Esophagus squamous epithelium (tissue), 5 donors: Measurements from ENCODE around the gene CADM2. TPM values are rescaled to one million over a fixed set of nuclear protein-coding genes. Genes with fewer than 3 reads are reported as not detected.

Experiments used
- DNase-seq: peaks from one replicate; lab custom pipeline; 2025; lab: John Stamatoyannopoulos, UW
- H3K27ac ChIP-seq, 4 donors: fragments of 200-600 bp; sonication (generic); one replicate each; pipeline ENCODE4 v1.5.1; 2016 to 2019; ENCODE audit warnings: mild to moderate bottlenecking in 1 of 4
- H3K27me3 ChIP-seq, 4 donors: fragments of 200-600 bp; sonication (generic); 1 replicate in 3 of 4; 2 replicates in 1 of 4; pipeline versions ENCODE4 v1.5.1 to v1.6.0; 2017 to 2021; ENCODE audit warnings: antibody characterized with exemption in 1 of 4
- H3K36me3 ChIP-seq, 3 donors: fragments of 200-600 bp; sonication (generic); one replicate each; pipeline ENCODE4 v1.5.1; 2016 to 2019
- H3K4me1 ChIP-seq, 3 donors: fragments of 200-600 bp; sonication (generic); one replicate each; pipeline ENCODE4 v1.5.1; 2017 to 2019
- H3K4me3 ChIP-seq, 4 donors: fragments of 200-600 bp; sonication (generic); 1 replicate in 3 of 4; 2 replicates in 1 of 4; pipeline ENCODE4 v1.5.1; 2016 to 2019; ENCODE audit warnings: mild to moderate bottlenecking in 2 of 4, moderate library complexity in 1 of 4
- H3K9me3 ChIP-seq, 3 donors: fragments of 200-600 bp; sonication (generic); one replicate each; pipeline ENCODE4 v1.5.1; 2016 to 2019
- POLR2A ChIP-seq, 4 donors: fragments of 450-650 bp; IDR thresholded peaks; one replicate each; pipeline ENCODE4 v1.6.1; 2017; ENCODE audit warnings: antibody characterized with exemption in 4 of 4, mild to moderate bottlenecking in 4 of 4, moderate library complexity in 3 of 4
- WGBS, 2 donors: methylation state at CpG; one replicate each; pipeline ENCODE4 v1.1.5; 2018; 5-methylcytosine and 5-hydroxymethylcytosine counted together
- intact Hi-C: fragments of 100-400 bp; cut with DNase I; formaldehyde crosslinking; loops from one replicate; pipeline ENCODE4 v1.15.0; 2022
- total RNA-seq, 4 donors: library from RNA; depleted of rRNA; stranded (reverse); fragments of >200 nt; gene quantifications; one replicate each; pipeline ENCODE4 v1.1.0, GENCODE V29; 2016
- TF ChIP-seq, protein P1 (sequence below), 6 experiments: fragments of 450-650 bp in 4 of 6; fragments of 200-600 bp in 2 of 6; sonication (generic) in 2 of 6; IDR thresholded peaks; one replicate each; pipeline ENCODE4 v1.5.1; 2016 to 2019; ENCODE audit warnings: antibody characterized with exemption in 6 of 6, mild to moderate bottlenecking in 4 of 6, moderate library complexity in 4 of 6
- donor health status: DM: yes; HTN: yes; CAD: no.

Gene CADM2
- total RNA-seq, 4 donors from 2014 or later = 0.08 to 0.76 (median 0.34) TPM

DNA sequence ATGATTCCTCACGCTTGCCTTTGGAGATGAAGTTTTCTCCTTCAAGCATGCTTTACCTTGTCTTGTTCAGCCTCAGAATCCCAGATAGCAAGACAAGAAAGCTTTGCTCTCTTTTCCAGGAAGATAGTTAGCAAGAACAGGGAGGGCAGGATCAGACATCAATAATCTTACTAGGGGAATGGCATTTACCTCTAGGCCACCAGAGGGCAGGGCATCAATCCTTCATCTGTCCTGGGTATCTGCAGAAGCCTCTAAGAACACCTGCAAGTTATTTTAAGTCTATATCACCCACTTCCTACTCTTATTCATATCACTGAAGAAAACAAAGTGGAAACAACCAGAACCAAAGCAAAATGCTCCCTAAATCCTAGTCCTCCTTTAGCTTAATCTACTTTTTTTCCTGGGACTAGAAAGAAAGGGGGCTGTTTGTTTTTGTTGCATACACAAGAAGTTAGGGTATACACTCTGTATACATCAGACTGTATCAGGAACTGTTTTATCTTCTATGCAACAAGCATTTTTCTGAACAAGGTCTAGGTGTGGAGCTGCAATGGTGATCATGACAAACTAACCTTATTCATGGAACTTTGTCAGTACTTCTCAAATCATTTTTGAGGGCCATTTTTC is 862.5 kb downstream of the CADM2 start:
- no peaks in the 10 kb centered on the region for H3K9me3 ChIP-seq
- no peak for TF ChIP-seq POLR2A (IDR thresholded peaks at IDR 0.05)
- TF ChIP-seq, protein P1, sequence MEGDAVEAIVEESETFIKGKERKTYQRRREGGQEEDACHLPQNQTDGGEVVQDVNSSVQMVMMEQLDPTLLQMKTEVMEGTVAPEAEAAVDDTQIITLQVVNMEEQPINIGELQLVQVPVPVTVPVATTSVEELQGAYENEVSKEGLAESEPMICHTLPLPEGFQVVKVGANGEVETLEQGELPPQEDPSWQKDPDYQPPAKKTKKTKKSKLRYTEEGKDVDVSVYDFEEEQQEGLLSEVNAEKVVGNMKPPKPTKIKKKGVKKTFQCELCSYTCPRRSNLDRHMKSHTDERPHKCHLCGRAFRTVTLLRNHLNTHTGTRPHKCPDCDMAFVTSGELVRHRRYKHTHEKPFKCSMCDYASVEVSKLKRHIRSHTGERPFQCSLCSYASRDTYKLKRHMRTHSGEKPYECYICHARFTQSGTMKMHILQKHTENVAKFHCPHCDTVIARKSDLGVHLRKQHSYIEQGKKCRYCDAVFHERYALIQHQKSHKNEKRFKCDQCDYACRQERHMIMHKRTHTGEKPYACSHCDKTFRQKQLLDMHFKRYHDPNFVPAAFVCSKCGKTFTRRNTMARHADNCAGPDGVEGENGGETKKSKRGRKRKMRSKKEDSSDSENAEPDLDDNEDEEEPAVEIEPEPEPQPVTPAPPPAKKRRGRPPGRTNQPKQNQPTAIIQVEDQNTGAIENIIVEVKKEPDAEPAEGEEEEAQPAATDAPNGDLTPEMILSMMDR (IDR thresholded peaks at IDR 0.05) = peak in 1 of 6 experiments; percentile 11
- H3K4me1 ChIP-seq = no peaks in the 10 kb centered on the region
- H3K27me3 ChIP-seq = no peaks in the 10 kb centered on the region
- H3K36me3 ChIP-seq = no peaks in the 10 kb centered on the region
- no peak for DNase-seq
- intact Hi-C loops = no loop called here
- WGBS, 2 donors = 44 to 52% methylated on average over 1 of the region's 1 CpG
- H3K27ac ChIP-seq = no peak overlapping the region
- H3K4me3 ChIP-seq = no peak overlapping the region

DNA sequence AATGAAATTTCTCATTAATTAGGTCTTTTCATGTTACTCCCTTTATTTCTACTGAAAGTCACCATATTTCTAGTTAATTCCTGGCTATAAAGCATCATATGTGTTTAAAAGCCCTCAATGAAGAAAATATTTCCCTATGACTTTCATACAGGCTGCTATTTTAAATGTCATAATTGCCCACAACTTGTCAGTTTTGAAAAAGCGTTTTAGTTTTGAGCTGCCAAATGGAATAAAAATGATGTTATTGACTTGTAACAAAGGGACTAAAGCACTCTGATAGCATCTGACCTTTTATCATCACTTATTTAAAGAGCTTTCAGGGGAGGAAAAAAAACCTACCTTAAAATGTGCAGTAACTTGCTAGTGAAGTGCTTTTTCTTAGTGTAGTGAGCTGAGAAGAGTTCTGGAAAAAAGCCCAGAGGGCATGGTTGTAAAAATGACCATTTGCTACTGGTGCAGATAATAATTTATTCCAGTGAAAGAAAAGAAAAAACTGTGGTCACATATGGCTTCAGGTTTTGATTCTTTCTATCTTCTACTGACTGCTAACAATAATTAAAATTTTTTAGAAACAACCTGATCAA is 877.2 kb downstream of the CADM2 start:
- H3K27me3 ChIP-seq = no peaks in the 10 kb centered on the region
- intact Hi-C loops = no loop called here
- H3K9me3 ChIP-seq = no peaks in the 10 kb centered on the region
- WGBS, 2 donors = 36 to 57% methylated on average over 1 of the region's 1 CpG
- no peak overlapping the region for H3K27ac ChIP-seq
- H3K36me3 ChIP-seq = no peaks in the 10 kb centered on the region
- TF ChIP-seq, protein P1 (IDR thresholded peaks at IDR 0.05) = no peak
- no peak for TF ChIP-seq POLR2A (IDR thresholded peaks at IDR 0.05)
- H3K4me3 ChIP-seq = no peak overlapping the region
- no peaks in the 10 kb centered on the region for H3K4me1 ChIP-seq
- DNase-seq = no peak

DNA sequence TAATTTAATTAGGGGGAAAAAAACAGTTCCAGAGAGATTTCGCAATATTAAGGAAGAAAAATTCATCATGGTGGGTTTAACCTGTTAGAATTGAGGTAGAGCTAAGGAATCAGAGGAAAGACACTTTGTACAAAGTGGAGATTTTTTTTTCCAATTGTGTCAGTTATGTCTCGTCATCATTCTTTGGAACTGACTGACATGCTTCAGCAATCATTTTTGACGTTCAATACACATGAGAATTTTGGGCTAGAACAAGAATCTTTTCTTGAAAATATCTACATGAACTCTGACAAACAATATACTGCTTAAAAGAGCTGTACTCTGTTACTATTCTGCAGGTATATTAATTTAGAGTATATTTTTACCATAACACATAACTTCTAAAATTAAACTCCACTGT is 878.6 kb downstream of the CADM2 start:
- no peak for TF ChIP-seq POLR2A (IDR thresholded peaks at IDR 0.05)
- TF ChIP-seq, protein P1 (IDR thresholded peaks at IDR 0.05) = no peak
- H3K9me3 ChIP-seq = no peaks in the 10 kb centered on the region
- no peaks in the 10 kb centered on the region for H3K4me1 ChIP-seq
- 64 to 66% methylated on average over 3 of the region's 3 CpGs for WGBS, 2 donors
- H3K36me3 ChIP-seq = no peaks in the 10 kb centered on the region
- intact Hi-C loops = no loop called here
- no peaks in the 10 kb centered on the region for H3K27me3 ChIP-seq
- no peak overlapping the region for H3K27ac ChIP-seq
- no peak overlapping the region for H3K4me3 ChIP-seq
- no peak for DNase-seq

DNA sequence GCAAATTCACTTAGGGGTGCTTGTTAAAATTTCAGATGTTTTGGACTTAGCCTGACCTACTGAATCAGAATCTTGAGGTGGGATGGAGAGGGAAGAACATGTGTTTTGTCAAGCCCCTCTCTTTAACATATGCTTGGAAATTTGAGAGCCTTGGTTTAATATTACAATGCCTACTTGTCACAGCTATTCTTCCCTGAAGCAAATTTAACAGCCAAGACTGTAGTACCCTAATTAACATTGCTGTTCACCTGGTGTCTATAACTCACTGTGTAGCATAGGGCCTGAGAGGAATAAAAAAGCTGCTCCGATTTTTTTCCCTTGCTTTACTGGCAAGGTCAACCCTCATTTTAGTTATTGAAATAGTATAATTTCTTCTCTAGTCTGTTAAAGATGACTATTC is 880.1 kb downstream of the CADM2 start:
- no peak overlapping the region for H3K4me3 ChIP-seq
- H3K9me3 ChIP-seq = no peaks in the 10 kb centered on the region
- WGBS, 2 donors = 68 to 86% methylated on average over 1 of the region's 1 CpG
- H3K27ac ChIP-seq = no peak overlapping the region
- H3K36me3 ChIP-seq = no peaks in the 10 kb centered on the region
- DNase-seq = no peak
- intact Hi-C loops = no loop called here
- H3K27me3 ChIP-seq = no peaks in the 10 kb centered on the region
- no peaks in the 10 kb centered on the region for H3K4me1 ChIP-seq
- TF ChIP-seq POLR2A (IDR thresholded peaks at IDR 0.05) = no peak
- TF ChIP-seq, protein P1 (IDR thresholded peaks at IDR 0.05) = no peak

DNA sequence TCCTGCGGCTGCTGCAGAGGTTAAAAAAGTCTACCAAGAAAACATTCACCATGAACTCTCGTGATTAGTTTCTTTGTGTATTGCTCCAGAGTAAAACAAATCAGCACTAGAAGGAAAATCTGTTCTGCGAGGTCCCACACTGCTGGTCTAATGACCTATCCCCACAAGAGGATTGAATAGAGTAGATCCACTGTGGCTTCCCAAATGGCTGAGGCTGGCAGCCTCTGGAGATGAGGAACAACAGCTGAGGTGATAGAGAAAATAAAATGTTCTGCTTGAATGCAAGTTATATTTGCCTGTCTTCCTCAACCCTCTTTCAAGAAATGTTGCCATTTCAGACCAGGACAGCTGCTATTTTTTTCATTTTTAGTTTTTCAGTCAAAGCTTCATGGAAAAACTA is 883.3 kb downstream of the CADM2 start:
- WGBS, 2 donors = 72 to 81% methylated on average over 3 of the region's 3 CpGs
- no peak overlapping the region for H3K4me3 ChIP-seq
- intact Hi-C loops = no loop called here
- H3K27ac ChIP-seq = no peak overlapping the region
- no peaks in the 10 kb centered on the region for H3K36me3 ChIP-seq
- H3K9me3 ChIP-seq = no peaks in the 10 kb centered on the region
- H3K4me1 ChIP-seq = no peaks in the 10 kb centered on the region
- no peaks in the 10 kb centered on the region for H3K27me3 ChIP-seq
- TF ChIP-seq, protein P1 (IDR thresholded peaks at IDR 0.05) = no peak
- no peak for TF ChIP-seq POLR2A (IDR thresholded peaks at IDR 0.05)
- no peak for DNase-seq
